Measurements from ENCODE around the gene NR1H4.
"Not testable (repeated sequence)": the region's sequence is repeated elsewhere in the genome, so short reads cannot be mapped to it uniquely, and the experiment has no call there.

The NR1H4 gene

DNA sequence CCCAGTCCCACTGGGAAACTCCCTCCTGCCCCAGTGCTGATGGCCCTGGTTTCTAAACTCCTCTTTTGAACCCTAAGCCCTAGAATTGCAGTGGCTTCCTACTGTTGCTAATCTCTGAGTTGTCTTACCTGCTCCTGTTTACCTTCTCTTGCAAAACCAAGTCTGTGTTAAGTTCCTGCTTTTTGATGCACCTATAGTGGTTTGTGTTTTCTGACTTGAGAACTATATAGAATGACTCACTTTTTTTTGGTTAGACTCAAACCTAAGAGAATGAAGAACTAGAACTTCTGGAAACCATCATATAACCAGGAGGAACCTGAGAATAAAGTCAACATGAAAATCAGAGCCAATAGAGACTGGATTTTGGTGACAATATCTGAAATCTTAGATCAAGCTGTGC, 94.3 kb downstream of the NR1H4 start:
- no peak for DNase-seq (ENCODE audit: low read depth, low spot score)

DNA sequence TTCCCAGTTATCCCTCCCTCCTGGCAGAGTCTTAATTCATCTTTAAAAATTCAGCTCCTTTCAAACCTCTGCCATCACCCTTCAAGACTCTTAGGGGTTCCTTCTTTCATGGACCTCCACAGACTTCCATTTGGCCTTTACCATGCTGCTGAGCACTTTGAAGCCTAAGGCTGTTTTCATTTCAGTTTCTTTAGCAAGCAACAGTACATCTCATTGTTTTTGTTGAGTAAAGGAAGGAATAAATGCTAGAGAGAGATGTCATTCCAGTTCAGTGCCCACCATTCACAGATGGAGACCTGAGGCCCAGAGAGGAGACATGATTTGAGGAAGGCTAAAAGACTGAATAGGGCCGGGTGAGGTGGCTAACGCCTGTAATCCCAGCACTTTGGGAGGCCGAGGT, 98.5 kb downstream of the NR1H4 start:
- DNase-seq (ENCODE audit: low read depth, low spot score) = no peak

DNA sequence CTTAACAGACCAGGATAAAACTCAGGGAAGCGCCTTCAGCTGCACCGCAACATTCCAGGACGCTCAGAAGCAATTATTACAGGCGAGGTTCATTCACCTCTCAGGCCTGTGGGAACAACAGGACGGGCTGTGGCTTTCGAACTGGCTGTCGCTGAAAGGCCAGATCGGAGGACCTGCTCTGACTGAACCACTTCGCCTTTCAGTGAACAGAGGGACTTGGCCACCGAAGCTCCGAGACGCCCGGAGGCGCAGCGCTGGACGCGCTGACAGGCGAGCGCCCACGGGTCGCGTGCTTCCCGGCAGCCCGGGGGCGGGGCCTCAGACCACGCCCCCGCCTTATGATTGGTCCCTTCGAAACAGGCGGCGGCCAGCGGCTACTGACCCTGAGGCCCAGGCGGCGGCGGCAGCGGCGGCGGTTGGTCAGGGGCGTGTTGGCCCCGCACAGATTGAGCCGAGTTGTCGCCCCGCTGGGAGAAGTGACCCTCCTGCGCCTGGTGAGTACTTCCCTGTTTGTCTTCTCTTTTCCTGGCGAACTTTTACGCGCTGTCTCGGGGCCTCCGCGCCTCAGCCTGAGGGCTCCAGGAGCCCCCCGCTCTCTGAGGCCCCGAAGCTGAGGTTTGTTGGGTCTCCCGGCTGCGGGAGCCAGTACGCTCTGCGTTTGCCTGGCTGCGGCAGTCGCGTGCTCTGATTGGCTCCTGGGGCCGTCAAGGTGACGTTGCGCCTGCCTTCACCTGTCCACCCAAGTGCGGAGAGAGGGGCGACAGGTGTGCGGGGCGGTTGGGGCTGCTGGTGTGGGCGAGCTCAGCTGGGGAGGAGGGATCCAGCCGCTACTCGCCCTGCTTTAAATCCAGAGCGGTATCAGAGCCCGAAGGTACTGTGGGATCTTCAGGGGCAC, 99.9 kb downstream of the NR1H4 start, which contains the start of gene GAS2L3:
TSS of gene GAS2L3 (plus strand) at position 393 of the 895 bp plus-strand sequence. CDS start 21,221 bp downstream, outside the sequence.
- peak; percentile 14 for DNase-seq (ENCODE audit: low read depth, low spot score)

DNA sequence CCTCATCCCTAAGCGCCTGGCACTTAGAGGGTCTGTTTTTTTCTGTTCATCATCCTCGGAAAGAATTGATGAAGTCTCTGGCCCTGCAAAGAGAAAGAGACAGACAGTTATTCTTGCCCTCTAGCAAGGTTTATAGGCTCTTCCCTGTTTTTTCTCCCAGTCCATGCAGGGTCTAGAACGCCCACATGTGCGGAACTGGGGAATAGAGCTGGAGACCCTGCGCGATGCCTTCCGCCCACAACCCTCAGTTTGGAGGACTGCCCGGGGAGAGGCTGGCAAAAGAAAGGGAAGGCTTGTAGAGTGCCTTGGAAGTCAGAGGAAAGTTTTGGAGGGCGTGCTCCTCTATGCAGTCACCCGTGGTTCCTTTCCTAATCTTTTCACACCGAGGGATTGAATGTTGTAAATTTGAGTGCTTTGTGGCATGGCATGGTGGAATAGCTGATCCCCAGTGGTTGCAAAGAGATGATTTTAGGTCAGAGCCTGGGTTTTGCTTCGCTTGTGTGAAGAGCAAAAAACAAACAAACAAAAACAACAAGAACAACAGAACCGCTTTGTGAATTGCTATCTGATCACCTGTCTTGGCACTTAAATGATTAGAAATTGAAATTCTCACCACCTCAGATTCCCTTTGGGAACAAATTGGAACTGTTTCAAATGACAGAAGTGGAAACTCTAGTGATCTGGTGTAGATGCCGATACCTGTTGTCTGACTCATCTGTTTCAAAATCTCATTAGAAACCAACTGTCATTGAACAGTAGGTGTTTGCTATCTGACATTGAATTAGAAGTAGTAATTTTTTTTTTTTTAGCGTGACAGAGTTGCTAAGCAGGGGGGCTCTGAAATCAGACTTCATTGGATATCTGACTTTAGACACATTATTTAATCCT, 100.8 kb downstream of the NR1H4 start:
- DNase-seq (ENCODE audit: low read depth, low spot score) = no peak

DNA sequence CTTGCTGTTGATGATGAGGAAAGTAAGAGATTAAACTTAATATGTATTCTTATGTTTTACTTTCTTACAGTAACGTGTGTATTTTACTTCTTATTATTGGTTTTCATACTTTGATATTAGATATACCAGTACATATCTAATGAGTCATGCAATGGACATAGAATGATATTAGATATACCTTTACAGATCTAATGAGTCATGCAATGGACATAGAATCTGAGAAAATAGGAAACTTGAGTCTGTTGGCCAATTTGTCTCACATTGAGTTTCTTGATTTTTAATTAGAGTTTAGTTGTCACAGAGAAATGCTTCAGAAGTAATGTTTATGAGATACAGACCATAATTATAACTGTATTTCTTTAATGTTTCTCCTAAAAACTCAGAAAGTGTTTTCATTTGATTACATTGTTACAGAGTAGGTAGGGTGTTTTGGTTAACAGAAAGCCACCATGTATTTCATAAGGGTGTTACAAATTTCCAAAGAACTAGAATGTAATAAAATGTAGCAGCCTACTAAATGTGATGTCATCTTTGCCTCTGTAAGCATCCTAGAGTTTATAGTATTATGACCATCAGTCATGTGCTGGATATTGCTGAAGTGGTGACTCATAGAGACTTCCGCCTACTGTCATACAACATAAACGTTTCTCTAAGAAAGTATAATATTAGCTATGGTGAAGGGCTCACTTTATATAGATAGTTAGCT, 102.8 kb downstream of the NR1H4 start:
- no peak for DNase-seq (ENCODE audit: low read depth, low spot score)

DNA sequence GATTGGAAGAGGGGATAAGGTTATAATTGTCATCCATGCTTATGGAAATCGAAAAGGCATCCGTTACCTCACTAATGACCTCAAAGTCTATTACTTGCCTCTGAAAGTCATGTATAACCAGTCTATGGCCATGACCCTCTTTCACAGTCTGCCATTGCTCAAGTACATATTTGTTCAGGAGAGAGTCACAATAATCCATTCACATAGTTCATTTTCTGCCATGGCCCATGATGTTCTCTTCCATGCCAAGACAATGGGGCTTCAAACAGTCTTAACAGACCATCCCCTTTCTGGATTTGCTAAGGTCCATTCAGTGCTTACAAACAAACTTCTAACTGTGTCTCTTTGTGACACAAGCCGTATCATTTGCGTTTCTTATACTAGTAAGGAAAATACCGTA, 105.3 kb downstream of the NR1H4 start:
- no peak for DNase-seq (ENCODE audit: low read depth, low spot score)

DNA sequence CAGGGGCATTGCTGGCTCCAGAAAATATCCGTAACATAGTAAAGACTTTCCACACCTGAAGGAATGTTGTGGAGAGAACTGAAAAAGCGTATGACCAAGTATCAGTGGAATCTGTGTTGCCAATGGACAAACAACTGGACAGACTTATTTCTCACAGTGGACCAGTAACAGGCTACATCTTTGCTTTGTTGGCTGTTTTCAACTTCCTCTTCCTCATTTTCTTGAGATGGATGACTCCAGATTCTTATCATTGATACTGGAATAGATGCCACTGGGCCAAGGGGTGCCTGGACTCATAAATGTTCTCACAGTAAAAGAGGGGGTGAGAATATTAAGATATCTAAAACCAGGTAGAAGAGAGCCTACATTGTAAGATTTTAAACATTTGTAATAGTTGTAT, 106.2 kb downstream of the NR1H4 start:
- no peak for DNase-seq (ENCODE audit: low read depth, low spot score)

DNA sequence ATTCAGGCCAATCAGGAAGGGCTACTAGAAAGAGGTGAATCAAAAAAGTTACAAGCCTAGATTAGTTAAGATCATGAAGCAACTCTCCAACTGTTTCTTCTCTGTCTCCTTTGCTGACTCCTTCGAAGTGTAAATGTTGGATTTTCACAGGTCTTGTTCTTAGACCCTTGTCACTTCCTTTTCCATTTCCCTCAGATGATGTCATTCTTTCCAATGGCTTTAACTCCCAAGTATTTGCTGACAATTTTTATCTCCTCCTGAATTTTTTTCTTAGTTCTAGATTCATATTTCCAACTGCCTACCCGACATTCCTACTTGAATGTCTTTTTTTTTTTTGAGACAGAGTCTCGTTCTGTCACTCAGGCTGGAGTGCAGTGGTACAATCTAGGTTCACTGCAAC, 110.6 kb downstream of the NR1H4 start:
- no peak for DNase-seq (ENCODE audit: low read depth, low spot score)

DNA sequence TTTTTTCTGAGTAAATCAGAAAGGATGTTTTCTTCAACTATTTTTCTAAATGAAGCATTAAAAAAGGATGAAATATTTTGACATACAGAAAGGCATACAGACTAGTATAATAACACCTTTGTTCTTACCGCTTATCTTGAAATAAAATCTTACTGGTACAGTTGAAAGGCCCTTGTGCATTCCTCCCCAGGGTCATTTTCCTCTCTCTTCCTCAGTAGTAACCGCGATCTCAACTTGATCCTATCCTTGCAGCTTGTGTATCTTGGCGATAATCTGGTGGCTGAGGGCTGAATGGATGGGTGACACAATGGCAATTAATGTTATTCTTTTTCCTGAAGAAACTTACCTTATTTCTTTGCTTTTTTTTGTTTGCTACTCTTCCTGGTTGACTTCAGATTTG, 118.3 kb downstream of the NR1H4 start:
- no peak for DNase-seq (ENCODE audit: low read depth, low spot score)

DNA sequence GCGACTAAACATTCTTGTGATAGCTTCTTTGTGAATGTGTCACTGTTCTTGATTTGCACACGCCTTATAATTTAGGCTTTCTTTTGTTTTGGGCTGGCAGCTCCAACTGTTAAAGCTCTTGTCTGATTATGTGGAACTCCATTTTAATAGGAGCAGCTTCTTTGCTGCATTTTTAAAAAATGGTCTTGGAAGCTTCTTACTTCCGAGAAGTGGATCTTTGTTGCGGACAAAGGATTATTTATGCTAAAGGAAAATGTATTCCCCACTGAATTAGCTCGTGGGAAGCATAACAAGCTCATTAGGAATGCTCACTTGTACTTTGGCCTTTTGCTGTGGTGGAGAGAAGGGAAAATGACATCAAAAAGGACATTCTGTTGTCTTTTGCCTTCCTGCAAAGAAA, 119.8 kb downstream of the NR1H4 start:
- DNase-seq (ENCODE audit: low read depth, low spot score) = no peak

DNA sequence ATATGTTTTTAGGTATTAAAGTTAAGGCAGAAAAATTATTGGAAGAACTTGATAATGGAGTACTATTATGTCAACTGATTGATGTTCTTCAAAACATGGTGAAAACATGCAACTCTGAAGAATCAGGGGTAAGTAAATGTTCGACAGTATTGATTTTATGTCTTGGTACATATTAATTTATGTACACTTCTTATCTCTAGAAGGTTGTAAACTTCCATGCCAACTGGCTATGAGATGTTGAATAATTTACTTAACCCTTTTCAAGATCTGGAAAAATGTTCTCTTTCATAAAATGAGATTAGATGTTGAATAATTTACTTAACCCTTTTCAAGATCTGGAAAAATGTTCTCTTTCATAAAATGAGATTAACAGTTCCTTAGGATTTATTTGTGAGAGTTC, 128.0 kb downstream of the NR1H4 start:
- DNase-seq (ENCODE audit: low read depth, low spot score) = no peak

DNA sequence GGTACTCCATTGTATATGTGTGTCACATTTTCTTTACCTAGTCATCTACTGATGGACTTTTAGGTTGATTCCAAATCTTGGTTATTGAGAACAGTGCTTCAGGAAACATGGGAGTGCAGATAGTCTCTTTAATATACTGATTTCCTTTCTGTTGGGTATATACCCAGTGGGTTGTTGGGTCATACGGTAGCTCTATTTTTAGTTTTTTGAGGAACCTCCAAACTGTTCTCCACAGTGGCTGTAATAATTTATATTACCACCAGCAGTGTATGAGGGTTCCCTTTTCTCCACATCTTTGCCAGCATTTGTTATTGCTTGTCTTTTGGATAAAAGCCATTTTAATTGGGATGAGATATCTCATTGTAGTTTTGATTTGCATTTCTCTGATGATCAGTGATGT, 129.3 kb downstream of the NR1H4 start:
- not testable (repeated sequence) for DNase-seq (ENCODE audit: low read depth, low spot score)

DNA sequence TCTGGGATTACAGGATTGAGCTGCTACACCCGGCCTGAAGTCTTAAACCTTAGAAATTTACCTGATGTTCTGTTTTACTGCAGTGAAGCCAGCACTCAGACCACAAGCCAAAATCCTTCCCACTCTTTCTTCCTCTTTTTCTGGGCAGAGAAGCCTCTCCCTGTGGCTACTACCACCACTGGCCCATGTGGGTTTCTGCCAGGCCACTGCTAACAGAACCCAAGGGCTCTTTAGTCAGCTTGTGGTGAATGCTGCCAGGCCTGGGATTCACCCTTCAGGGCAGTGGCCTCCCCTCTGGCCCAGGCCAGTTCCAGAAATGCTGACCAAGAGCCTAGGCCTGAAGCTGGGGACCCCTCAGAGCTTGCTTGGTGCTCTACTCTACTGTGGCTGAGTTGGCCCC, 135.1 kb downstream of the NR1H4 start:
- no peak for DNase-seq (ENCODE audit: low read depth, low spot score)

DNA sequence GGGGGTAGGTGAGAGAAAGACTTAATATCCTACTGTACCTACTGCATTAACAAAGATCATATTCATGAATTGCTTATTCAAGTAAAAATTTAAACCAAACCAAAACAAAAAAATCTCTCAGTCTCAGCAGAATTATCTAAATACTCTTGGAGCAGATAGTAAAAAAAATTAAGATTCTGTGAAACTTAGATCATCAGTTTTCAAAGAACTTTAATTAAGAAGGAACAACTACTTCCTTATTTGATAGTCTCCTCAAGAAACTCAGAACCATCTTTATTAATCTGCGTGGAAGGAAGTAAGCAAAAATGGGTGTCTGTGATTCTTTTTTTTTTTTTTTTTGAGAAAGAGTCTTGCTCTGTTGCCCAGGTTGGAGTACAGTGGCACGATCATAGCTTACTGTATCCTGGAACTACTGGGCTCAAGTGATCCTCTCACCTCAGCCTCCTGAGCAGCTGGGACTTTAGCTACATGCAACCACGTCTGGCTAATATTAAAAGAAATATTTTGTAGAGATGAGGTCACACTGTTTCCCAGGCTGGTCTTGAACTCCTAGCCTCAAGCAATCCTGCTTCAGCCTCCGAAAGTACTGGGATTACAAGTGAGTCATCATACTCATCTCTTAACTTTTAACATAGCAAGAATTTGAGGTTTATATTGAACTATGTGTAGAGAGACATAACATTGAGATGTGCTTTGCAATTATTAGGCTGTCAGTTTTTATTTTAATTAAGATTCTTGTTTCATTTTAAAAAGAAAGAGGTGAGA, 137.2 kb downstream of the NR1H4 start:
- no peak for DNase-seq (ENCODE audit: low read depth, low spot score)

DNA sequence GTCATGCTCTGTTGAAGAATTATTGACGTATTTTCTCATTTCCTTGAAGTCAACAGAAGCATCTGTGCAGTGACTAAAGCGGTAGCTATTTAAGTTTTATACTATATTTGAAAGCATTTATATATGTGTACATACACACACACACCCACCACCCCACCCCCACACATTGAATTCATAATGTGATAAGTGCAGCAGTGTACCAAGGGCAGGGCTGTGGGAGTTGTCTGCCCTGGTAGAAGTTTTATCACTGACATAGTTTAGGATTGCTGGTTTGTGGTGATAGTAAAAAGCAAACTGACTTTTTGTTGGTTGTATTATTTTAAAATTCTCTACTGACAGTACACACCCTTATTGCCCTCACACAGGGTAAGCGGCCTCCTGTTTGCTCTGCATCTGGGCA, 138.9 kb downstream of the NR1H4 start:
- DNase-seq (ENCODE audit: low read depth, low spot score) = no peak

Data from activated CD4-positive, CD25-positive, alpha-beta regulatory T cell treated with anti-CD3 and anti-CD28 coated beads, Interleukin-2, amount 50 U/mL, for 16 hours (primary cell).